ENCODE measurements around the gene PIMREG.

- no peak for TF ChIP-seq CTCF (IDR thresholded peaks at IDR 0.05)
- no peak for TF ChIP-seq POLR2AphosphoS5 (IDR thresholded peaks at IDR 0.05)
- TF ChIP-seq POLR2A (IDR thresholded peaks at IDR 0.05): no peak
- TF ChIP-seq EP300 (IDR thresholded peaks at IDR 0.05): no peak
Observed at GRCh38 chr17:6474376-6474775, 30.1 kb downstream of the PIMREG start.
